Parathyroid adenoma (tissue), 2 donors: ENCODE data around the gene MYO16.

Experiments used
- H2AFZ ChIP-seq: fragments of 300-600 bp; sonication (generic); one replicate; pipeline ENCODE4 v1.7.0; 2017; ENCODE audit warnings: antibody characterized with exemption, mild to moderate bottlenecking
- H3K27ac ChIP-seq: fragments of 300-600 bp; sonication (generic); one replicate; pipeline ENCODE4 v1.7.0; 2017
- H3K27me3 ChIP-seq: fragments of 300-600 bp; sonication (generic); one replicate; pipeline ENCODE4 v1.7.0; 2017; ENCODE audit warnings: low read length; ENCODE audit not compliant: control insufficient read depth, insufficient read depth
- H3K36me3 ChIP-seq: fragments of 300-600 bp; sonication (generic); one replicate; pipeline ENCODE4 v1.7.0; 2017; ENCODE audit warnings: low read length; ENCODE audit not compliant: control insufficient read depth, insufficient read depth
- H3K4me1 ChIP-seq: fragments of 300-600 bp; sonication (generic); one replicate; pipeline ENCODE4 v1.7.0; 2017; ENCODE audit warnings: control low read depth
- H3K4me2 ChIP-seq: fragments of 300-600 bp; sonication (generic); one replicate; pipeline ENCODE4 v1.7.0; 2017; ENCODE audit warnings: low read length
- H3K4me3 ChIP-seq: fragments of 300-600 bp; sonication (generic); one replicate; pipeline ENCODE4 v1.7.0; 2017; ENCODE audit warnings: low read depth, low read length
- H3K79me2 ChIP-seq: fragments of 300-600 bp; sonication (generic); one replicate; pipeline ENCODE4 v1.7.0; 2017; ENCODE audit warnings: control low read depth
- H3K9ac ChIP-seq: fragments of 300-600 bp; sonication (generic); one replicate; pipeline ENCODE4 v1.7.0; 2017; ENCODE audit warnings: mild to moderate bottlenecking
- H3K9me3 ChIP-seq: fragments of 300-600 bp; sonication (generic); one replicate; pipeline ENCODE4 v1.7.0; 2017; ENCODE audit warnings: low read length; ENCODE audit not compliant: control insufficient read depth
- TF ChIP-seq, protein P1 (sequence below): fragments of 300-600 bp; sonication (generic); IDR thresholded peaks from one replicate; pipeline ENCODE4 v1.7.0; 2017; ENCODE audit warnings: antibody characterized with exemption, mild to moderate bottlenecking
- donor health status: primary hyperparathyroidism.

MYO16 gene

DNA sequence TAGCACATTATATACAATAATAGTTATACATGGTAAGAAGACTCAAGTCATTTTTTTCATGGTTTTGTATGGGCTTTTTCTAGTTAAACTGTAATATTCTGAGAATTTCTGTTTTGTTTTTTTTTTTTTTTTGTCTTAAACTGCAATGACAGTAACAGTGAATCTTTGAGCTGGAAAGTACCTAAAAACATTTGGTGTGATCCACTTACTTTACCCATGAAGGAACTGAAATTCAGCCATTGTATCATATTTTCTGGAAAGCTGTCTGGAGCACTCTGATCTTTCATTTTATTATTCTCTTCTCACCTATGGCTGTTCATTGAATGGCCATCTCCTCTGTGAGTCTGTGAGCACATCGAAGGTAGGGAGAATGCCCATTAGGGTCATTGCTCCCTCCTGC, 37.8 kb downstream of the MYO16 start:
- Histone ChIP-seq H3K36me3 (no peaks in the 10 kb centered on the region), H3K9me3 (no peaks in the 10 kb centered on the region), H3K79me2 (no peaks in the 10 kb centered on the region), H3K4me1 (no peaks in the 10 kb centered on the region), H3K27ac (no peak overlapping the region), H3K4me2 (no peak overlapping the region), H3K27me3 (no peaks in the 10 kb centered on the region), H3K4me3 (no peak overlapping the region), H3K9ac (no peak overlapping the region), H2AFZ (no peak overlapping the region)
- TF ChIP-seq, protein P1, sequence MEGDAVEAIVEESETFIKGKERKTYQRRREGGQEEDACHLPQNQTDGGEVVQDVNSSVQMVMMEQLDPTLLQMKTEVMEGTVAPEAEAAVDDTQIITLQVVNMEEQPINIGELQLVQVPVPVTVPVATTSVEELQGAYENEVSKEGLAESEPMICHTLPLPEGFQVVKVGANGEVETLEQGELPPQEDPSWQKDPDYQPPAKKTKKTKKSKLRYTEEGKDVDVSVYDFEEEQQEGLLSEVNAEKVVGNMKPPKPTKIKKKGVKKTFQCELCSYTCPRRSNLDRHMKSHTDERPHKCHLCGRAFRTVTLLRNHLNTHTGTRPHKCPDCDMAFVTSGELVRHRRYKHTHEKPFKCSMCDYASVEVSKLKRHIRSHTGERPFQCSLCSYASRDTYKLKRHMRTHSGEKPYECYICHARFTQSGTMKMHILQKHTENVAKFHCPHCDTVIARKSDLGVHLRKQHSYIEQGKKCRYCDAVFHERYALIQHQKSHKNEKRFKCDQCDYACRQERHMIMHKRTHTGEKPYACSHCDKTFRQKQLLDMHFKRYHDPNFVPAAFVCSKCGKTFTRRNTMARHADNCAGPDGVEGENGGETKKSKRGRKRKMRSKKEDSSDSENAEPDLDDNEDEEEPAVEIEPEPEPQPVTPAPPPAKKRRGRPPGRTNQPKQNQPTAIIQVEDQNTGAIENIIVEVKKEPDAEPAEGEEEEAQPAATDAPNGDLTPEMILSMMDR, result no peak

DNA sequence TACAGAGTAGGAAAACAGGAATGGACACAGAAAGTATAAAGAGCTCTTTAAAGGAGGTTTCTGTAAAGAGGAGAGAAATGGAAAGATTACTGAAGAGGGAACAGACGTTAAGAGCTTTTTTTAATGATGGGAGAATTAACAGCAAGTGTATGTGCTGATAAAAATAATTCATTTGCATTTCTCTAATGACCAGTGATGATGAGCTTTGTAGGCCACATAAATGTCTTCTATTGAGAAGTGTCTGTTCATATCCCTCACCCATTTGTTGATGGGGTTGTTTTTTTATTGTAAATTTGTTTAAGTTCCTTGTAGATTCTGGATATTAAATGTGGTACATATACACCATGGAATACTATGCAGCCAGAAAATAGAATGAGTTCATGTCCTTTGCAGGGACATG, 40.0 kb downstream of the MYO16 start:
- H3K4me2 ChIP-seq, result no peak overlapping the region
- H3K4me1 ChIP-seq, result no peaks in the 10 kb centered on the region
- no peak overlapping the region for H3K9ac ChIP-seq
- no peaks in the 10 kb centered on the region for H3K27me3 ChIP-seq
- H3K9me3 ChIP-seq, result no peaks in the 10 kb centered on the region
- H3K36me3 ChIP-seq, result no peaks in the 10 kb centered on the region
- H3K27ac ChIP-seq, result no peak overlapping the region
- no peak overlapping the region for H3K4me3 ChIP-seq
- H3K79me2 ChIP-seq, result no peaks in the 10 kb centered on the region
- no peak overlapping the region for H2AFZ ChIP-seq
- TF ChIP-seq, protein P1, result no peak

DNA sequence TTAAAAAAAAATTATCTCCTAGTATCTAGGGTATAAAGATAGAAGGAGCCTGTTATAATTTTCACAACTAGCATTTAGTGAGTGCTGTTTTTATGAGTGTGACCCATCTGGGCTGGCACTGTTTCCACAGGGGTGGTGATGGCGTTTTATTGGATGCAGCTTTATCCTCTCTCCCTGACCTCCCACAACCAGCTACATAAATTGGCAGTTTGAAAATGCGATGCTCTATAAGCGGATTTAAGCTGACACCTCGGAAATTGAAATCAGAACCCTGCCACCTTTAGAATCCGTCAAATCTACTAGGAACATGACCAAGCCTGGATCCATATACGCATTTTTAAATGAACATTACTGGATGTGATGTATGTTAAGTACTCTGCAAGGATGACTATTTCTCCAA, 44.9 kb downstream of the MYO16 start:
- H3K9ac ChIP-seq, result no peak overlapping the region
- no peak overlapping the region for H2AFZ ChIP-seq
- no peaks in the 10 kb centered on the region for H3K79me2 ChIP-seq
- no peaks in the 10 kb centered on the region for H3K27me3 ChIP-seq
- no peaks in the 10 kb centered on the region for H3K9me3 ChIP-seq
- H3K4me3 ChIP-seq, result no peak overlapping the region
- no peaks in the 10 kb centered on the region for H3K36me3 ChIP-seq
- TF ChIP-seq, protein P1, result no peak
- H3K27ac ChIP-seq, result no peak overlapping the region
- H3K4me2 ChIP-seq, result no peak overlapping the region
- no peaks in the 10 kb centered on the region for H3K4me1 ChIP-seq

- no peak overlapping the region for H3K9ac ChIP-seq
- H3K79me2 ChIP-seq, result no peaks in the 10 kb centered on the region
- H3K4me3 ChIP-seq, result no peak overlapping the region
- TF ChIP-seq, protein P1, result no peak
- no peak overlapping the region for H3K27ac ChIP-seq
- H2AFZ ChIP-seq, result no peak overlapping the region
- no peaks in the 10 kb centered on the region for H3K36me3 ChIP-seq
- no peaks in the 10 kb centered on the region for H3K27me3 ChIP-seq
- H3K9me3 ChIP-seq, result no peaks in the 10 kb centered on the region
- no peak overlapping the region for H3K4me2 ChIP-seq
- no peaks in the 10 kb centered on the region for H3K4me1 ChIP-seq
Measured at GRCh38 chr13:108674771-108675170, 45.4 kb downstream of the MYO16 start.

- Histone ChIP-seq H3K9ac (no peak overlapping the region), H3K4me3 (no peak overlapping the region), H3K79me2 (no peaks in the 10 kb centered on the region), H3K4me1 (no peaks in the 10 kb centered on the region), H3K9me3 (no peaks in the 10 kb centered on the region), H3K27ac (no peak overlapping the region), H3K36me3 (no peaks in the 10 kb centered on the region), H2AFZ (no peak overlapping the region), H3K4me2 (no peak overlapping the region), H3K27me3 (no peaks in the 10 kb centered on the region)
- TF ChIP-seq, protein P1, result no peak
Measured at GRCh38 chr13:108676620-108677019, 47.2 kb downstream of the MYO16 start.
